HepG2 (cell line): ENCODE data around the gene OSBPL1A. TPM values are rescaled to one million over a fixed set of nuclear protein-coding genes. Genes with fewer than 3 reads are reported as not detected.

Experiments
- AGO2 ChIP-seq: fragments of 200-400 bp; formaldehyde crosslinking; optimal IDR thresholded peaks from 2 replicates; pipeline ENCODE3; 2017; ENCODE audit warnings: mild to moderate bottlenecking, low read depth, low read length, moderate library complexity
- CREM ChIP-seq, 2 experiments: sonication (generic) in 1 of 2; formaldehyde crosslinking in 1 of 2; IDR thresholded peaks; 2 replicates each; pipeline versions ENCODE4 v1.4.0 to v1.6.1; 2016 to 2020; ENCODE audit warnings: antibody characterized with exemption in 1 of 2, mild to moderate bottlenecking in 1 of 2, missing genetic modification reagents in 1 of 2
- DRAP1 ChIP-seq: IDR thresholded peaks from 2 replicates; pipeline ENCODE4 v1.6.1; 2016; ENCODE audit warnings: missing genetic modification reagents, missing compliant biosample characterization
- MED13 ChIP-seq: sonication (generic); formaldehyde crosslinking; IDR thresholded peaks from 2 replicates; pipeline ENCODE4 v1.5.0; 2020; ENCODE audit warnings: missing genetic modification reagents
- RBAK ChIP-seq: sonication (generic); formaldehyde crosslinking; IDR thresholded peaks from 2 replicates; pipeline ENCODE4 v1.5.1; 2020; ENCODE audit warnings: mild to moderate bottlenecking, missing genetic modification reagents
- SIN3B ChIP-seq: fragments of 150-350 bp; IDR thresholded peaks from 2 replicates; pipeline ENCODE4 v1.6.1; 2014; ENCODE audit warnings: low read length
- THRA ChIP-seq: sonication (generic); formaldehyde crosslinking; IDR thresholded peaks from 2 replicates; pipeline ENCODE4 v1.4.0; 2020; ENCODE audit warnings: missing genetic modification reagents, borderline replicate concordance
- ZNF292 ChIP-seq: sonication (generic); formaldehyde crosslinking; IDR thresholded peaks from 2 replicates; pipeline ENCODE4 v1.8.1; 2022; ENCODE audit warnings: mild to moderate bottlenecking, low read depth, missing genetic modification reagents, borderline replicate concordance
- ZNF337 ChIP-seq: sonication (generic); formaldehyde crosslinking; IDR thresholded peaks from 2 replicates; pipeline ENCODE4 v1.5.1; 2020; ENCODE audit warnings: missing genetic modification reagents, low read depth, mild to moderate bottlenecking, borderline replicate concordance
- ZNF451 ChIP-seq: sonication (generic); formaldehyde crosslinking; IDR thresholded peaks from 2 replicates; pipeline ENCODE4 v1.5.0; 2020; ENCODE audit warnings: mild to moderate bottlenecking, missing genetic modification reagents
- ZNF512 ChIP-seq: sonication (generic); formaldehyde crosslinking; IDR thresholded peaks from 2 replicates; pipeline ENCODE4 v1.4.0; 2020; ENCODE audit warnings: mild to moderate bottlenecking, missing genetic modification reagents
- ZNF740 ChIP-seq: sonication (generic); formaldehyde crosslinking; IDR thresholded peaks from 2 replicates; pipeline ENCODE4 v1.4.0; 2020; ENCODE audit warnings: missing genetic modification reagents
- polyA plus RNA-seq, 8 experiments: library from polyadenylated mRNA; depleted of rRNA in 3 of 8; stranded (reverse) in 7 of 8; unstranded in 1 of 8; fragments of >200 nt; fragmentation: Illumina TruSeq in 4 of 8; extraction: Trizol in 4 of 8; gene quantifications; 2 replicates each; pipeline versions ENCODE4 v1.2.1 to v1.2.3, GENCODE V29; 2011 to 2016; ENCODE audit warnings: low read depth in 4 of 8, missing spikeins in 1 of 8, mixed read lengths in 1 of 8; ENCODE audit not compliant: insufficient read depth in 1 of 8
- total RNA-seq, 5 experiments: library from RNA; depleted of rRNA; stranded (reverse); fragments of >200 nt; fragmentation: Illumina TruSeq; extraction: Trizol; gene quantifications; 2 replicates each; pipeline ENCODE4 v1.2.3, GENCODE V29; 2016; ENCODE audit warnings: low read depth in 1 of 5
- TF ChIP-seq, protein P1 (sequence below): sonication (generic); formaldehyde crosslinking; IDR thresholded peaks from 2 replicates; pipeline ENCODE4 v1.5.1; 2020; ENCODE audit warnings: mild to moderate bottlenecking, missing genetic modification reagents
- TF ChIP-seq, protein P2 (sequence below): IDR thresholded peaks from 2 replicates; pipeline ENCODE4 v1.6.1; 2016; ENCODE audit warnings: control low read depth
- TF ChIP-seq, protein P3 (sequence below): IDR thresholded peaks from 2 replicates; pipeline ENCODE4 v1.4.0; 2020; ENCODE audit warnings: mild to moderate bottlenecking, missing genetic modification reagents

The OSBPL1A gene
- total and polyA plus RNA-seq, 2 of the 13 experiments (the other 11 are each of a cell fraction or from before 2014, with no cell fraction given): 0.02 TPM; not detected in 1

GRCh38 chr18:24112874-24113615, 284.6 kb downstream of the OSBPL1A start (continued):
- TF ChIP-seq MED13 (CRISPR knock-in tag) (no peak), ZNF292 (CRISPR knock-in tag) (peak; percentile 92; the same call in 1 of the 2 replicates), CREM (IDR thresholded peaks at IDR 0.05) (peak; percentile 72; the same call in 1 of the 2 replicates), CREM (CRISPR knock-in tag; IDR thresholded peaks at IDR 0.05) (no peak), THRA (CRISPR knock-in tag) (peak; percentile 88; the same call in 1 of the 2 replicates), ZNF337 (CRISPR knock-in tag) (no peak), AGO2 (no peak), RBAK (CRISPR knock-in tag) (peak; percentile 41; the same call in 1 of the 2 replicates), ZNF740 (CRISPR knock-in tag) (no peak), ZNF451 (CRISPR knock-in tag) (no peak), SIN3B (no peak), DRAP1 (peak; percentile 67; the same call in 1 of the 2 replicates), ZNF512 (no peak)
- TF ChIP-seq, protein P1, sequence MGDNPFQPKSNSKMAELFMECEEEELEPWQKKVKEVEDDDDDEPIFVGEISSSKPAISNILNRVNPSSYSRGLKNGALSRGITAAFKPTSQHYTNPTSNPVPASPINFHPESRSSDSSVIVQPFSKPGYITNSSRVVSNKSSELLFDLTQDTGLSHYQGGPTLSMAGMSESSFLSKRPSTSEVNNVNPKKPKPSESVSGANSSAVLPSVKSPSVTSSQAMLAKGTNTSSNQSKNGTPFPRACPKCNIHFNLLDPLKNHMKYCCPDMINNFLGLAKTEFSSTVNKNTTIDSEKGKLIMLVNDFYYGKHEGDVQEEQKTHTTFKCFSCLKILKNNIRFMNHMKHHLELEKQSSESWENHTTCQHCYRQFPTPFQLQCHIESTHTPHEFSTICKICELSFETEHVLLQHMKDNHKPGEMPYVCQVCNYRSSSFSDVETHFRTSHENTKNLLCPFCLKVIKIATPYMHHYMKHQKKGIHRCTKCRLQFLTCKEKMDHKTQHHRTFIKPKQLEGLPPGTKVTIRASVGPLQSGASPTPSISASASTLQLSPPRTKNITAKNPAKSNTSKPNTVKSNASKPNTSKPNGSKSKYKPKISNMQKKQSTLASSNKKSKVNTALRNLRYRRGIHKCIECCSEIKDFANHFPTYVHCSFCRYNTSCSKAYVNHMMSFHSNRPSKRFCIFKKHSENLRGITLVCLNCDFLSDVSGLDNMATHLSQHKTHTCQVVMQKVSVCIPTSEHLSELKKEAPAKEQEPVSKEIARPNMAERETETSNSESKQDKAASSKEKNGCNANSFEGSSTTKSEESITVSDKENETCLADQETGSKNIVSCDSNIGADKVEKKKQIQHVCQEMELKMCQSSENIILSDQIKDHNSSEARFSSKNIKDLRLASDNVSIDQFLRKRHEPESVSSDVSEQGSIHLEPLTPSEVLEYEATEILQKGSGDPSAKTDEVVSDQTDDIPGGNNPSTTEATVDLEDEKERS (CRISPR knock-in tag): peak; percentile 95; the same call in 1 of the 2 replicates
- TF ChIP-seq, protein P2, sequence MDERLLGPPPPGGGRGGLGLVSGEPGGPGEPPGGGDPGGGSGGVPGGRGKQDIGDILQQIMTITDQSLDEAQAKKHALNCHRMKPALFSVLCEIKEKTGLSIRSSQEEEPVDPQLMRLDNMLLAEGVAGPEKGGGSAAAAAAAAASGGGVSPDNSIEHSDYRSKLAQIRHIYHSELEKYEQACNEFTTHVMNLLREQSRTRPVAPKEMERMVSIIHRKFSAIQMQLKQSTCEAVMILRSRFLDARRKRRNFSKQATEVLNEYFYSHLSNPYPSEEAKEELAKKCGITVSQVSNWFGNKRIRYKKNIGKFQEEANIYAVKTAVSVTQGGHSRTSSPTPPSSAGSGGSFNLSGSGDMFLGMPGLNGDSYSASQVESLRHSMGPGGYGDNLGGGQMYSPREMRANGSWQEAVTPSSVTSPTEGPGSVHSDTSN (CRISPR knock-in tag): 0 out of 2 replicates have a peak, but pooled peaks have one; percentile 32
- TF ChIP-seq, protein P3, sequence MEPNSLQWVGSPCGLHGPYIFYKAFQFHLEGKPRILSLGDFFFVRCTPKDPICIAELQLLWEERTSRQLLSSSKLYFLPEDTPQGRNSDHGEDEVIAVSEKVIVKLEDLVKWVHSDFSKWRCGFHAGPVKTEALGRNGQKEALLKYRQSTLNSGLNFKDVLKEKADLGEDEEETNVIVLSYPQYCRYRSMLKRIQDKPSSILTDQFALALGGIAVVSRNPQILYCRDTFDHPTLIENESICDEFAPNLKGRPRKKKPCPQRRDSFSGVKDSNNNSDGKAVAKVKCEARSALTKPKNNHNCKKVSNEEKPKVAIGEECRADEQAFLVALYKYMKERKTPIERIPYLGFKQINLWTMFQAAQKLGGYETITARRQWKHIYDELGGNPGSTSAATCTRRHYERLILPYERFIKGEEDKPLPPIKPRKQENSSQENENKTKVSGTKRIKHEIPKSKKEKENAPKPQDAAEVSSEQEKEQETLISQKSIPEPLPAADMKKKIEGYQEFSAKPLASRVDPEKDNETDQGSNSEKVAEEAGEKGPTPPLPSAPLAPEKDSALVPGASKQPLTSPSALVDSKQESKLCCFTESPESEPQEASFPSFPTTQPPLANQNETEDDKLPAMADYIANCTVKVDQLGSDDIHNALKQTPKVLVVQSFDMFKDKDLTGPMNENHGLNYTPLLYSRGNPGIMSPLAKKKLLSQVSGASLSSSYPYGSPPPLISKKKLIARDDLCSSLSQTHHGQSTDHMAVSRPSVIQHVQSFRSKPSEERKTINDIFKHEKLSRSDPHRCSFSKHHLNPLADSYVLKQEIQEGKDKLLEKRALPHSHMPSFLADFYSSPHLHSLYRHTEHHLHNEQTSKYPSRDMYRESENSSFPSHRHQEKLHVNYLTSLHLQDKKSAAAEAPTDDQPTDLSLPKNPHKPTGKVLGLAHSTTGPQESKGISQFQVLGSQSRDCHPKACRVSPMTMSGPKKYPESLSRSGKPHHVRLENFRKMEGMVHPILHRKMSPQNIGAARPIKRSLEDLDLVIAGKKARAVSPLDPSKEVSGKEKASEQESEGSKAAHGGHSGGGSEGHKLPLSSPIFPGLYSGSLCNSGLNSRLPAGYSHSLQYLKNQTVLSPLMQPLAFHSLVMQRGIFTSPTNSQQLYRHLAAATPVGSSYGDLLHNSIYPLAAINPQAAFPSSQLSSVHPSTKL (CRISPR knock-in tag): peak; percentile 89
